ENCODE data around the gene CHTOP. TPM values are rescaled to one million over a fixed set of nuclear protein-coding genes. Genes with fewer than 3 reads are reported as not detected.

The CHTOP gene
- total and polyA plus RNA-seq, 2 of the 8 experiments (the other 6 are each of a cell fraction or from before 2014, with no cell fraction given): 84.6 to 104 TPM

GRCh38 chr1:153631047-153632022 lies 2.5 kb upstream of the CHTOP start:
- FAIRE-seq (no peak), DNase-seq (ENCODE audit: low read depth in 1 of 2, low spot score in 2 of 2) (no peak)
- ChIA-PET CTCF (ENCODE audit: partially characterized antibody) (interaction anchor here (0.6 to 10.2 kb wide), 5 partner anchors 15 to 121 kb away, joined by 3 to 115 read pairs (median 63); partner anchors contain the start of genes S100A14 and S100A6), POLR2A (ENCODE audit: partially characterized antibody) (interaction anchor here (0.7 to 15.6 kb wide), 8 partner anchors 12 to 359 kb away, joined by 3 to 261 read pairs (median 3); partner anchors contain the start of genes RPS27, S100A14 and S100A16)
- Histone ChIP-seq H3K27me3 (replicated peaks in 1 of 4; ENCODE audit: control insufficient read depth in 3 of 4, extremely low read depth in 1 of 4, insufficient read depth in 3 of 4, low read length in 3 of 4) (no peaks in the 10 kb centered on the region), H3K79me2 (ENCODE audit: control insufficient read depth in 1 of 2, insufficient read depth in 2 of 2, low read length in 2 of 2) (peaks cover 0 to 20% of the 10 kb centered on the region in 2 experiments; a peak in 3 of 4 replicates), H3K4ac (replicated peaks; ENCODE audit: insufficient read length, low read depth, low read length) (no peak overlapping the region), H2BK20ac (ENCODE audit: low read length) (no peak overlapping the region), H4K91ac (replicated peaks; ENCODE audit: insufficient read length, low read length) (no peak overlapping the region), H3K4me2 (ENCODE audit: insufficient read depth in 1 of 2, low read depth in 2 of 2, low read length in 2 of 2) (no peak overlapping the region), H3K79me1 (ENCODE audit: low read depth, low read length) (no peaks in the 10 kb centered on the region), H3K36me3 (ENCODE audit: control insufficient read depth in 2 of 4, insufficient read depth in 4 of 4, low read length in 3 of 4) (peaks cover 1 to 6% (median 4%) of the 10 kb centered on the region in 4 experiments; a peak in 7 of 8 replicates), H3K9ac (replicated peaks in 1 of 4; ENCODE audit: extremely low read depth in 1 of 4, low read depth in 3 of 4, low read length in 3 of 4) (no peak overlapping the region), H3K4me3 (ENCODE audit: extremely low read depth in 1 of 4, insufficient read depth in 2 of 4, low read depth in 3 of 4, low read length in 4 of 4) (no peak overlapping the region), H3K4me1 (replicated peaks in 1 of 4; ENCODE audit: control insufficient read depth in 3 of 4, insufficient read depth in 4 of 4, low read length in 3 of 4) (peaks cover 0 to 15% (median 10%) of the 10 kb centered on the region in 4 experiments; a peak in 6 of 7 replicates), H2AK5ac (ENCODE audit: low read depth, low read length) (no peak overlapping the region), H4K5ac (ENCODE audit: insufficient read length, low read depth, low read length) (no peak overlapping the region), H3K14ac (ENCODE audit: insufficient read length) (no peak overlapping the region), H3K18ac (ENCODE audit: extremely low read depth, low read length) (no peak overlapping the region), H2BK5ac (ENCODE audit: low read depth, low read length) (no peak overlapping the region), H2BK15ac (ENCODE audit: low read length) (0 out of 2 replicates have a peak overlapping the region, but pooled peaks have one; percentile 1), H2BK12ac (ENCODE audit: low read depth, low read length) (no peak overlapping the region), H3K23ac (ENCODE audit: insufficient read length) (no peak overlapping the region), H2AFZ (ENCODE audit: low read length) (no peak overlapping the region), H4K20me1 (replicated peaks in 1 of 2; ENCODE audit: control insufficient read depth in 1 of 2, insufficient read depth in 2 of 2, low read length in 2 of 2) (no peaks in the 10 kb centered on the region), H3K27ac (ENCODE audit: low read depth, low read length) (no peak overlapping the region), H4K8ac (ENCODE audit: extremely low read depth, insufficient read depth, low read length) (no peak overlapping the region), H3K23me2 (ENCODE audit: low read depth, low read length) (peaks cover 7% of the 10 kb centered on the region), H2BK120ac (replicated peaks; ENCODE audit: low read depth, low read length) (no peak overlapping the region), H3K9me3 (ENCODE audit: insufficient read depth in 2 of 2, low read depth in 1 of 2, low read length in 1 of 2) (no peaks in the 10 kb centered on the region), H3K56ac (replicated peaks; ENCODE audit: insufficient read length, low read depth, low read length) (no peak overlapping the region)
- WGBS, 2 experiments (ENCODE audit: extremely low coverage in 1 of 2, insufficient coverage in 1 of 2, insufficient read length in 1 of 2, insufficient replicate concordance in 2 of 2, low coverage in 1 of 2, low lambda C conversion rate in 2 of 2, missing lambda C conversion rate in 1 of 2): 95% methylated on average over 8 of the region's 10 CpGs; no CpG with 5 or more reads in 1 of the 2 experiments
- TF ChIP-seq TAF7 (optimal IDR thresholded peaks at IDR 0.05; ENCODE audit: borderline replicate concordance, low read depth, low read length): no peak
- TF ChIP-seq E2F6 (IDR thresholded peaks at IDR 0.05): no peak
- TF ChIP-seq PHF8 (conservative IDR thresholded peaks at IDR 0.05; ENCODE audit: low read depth, low read length): no peak
- no peak for TF ChIP-seq POU5F1 (IDR thresholded peaks at IDR 0.05; ENCODE audit: low read depth, low read length)
- no peak for TF ChIP-seq SUZ12 (IDR thresholded peaks at IDR 0.05; ENCODE audit: low read length)
- TF ChIP-seq CBX8 (IDR thresholded peaks at IDR 0.05; ENCODE audit: borderline replicate concordance, low read depth, low read length): no peak
- TF ChIP-seq ATF3 (IDR thresholded peaks at IDR 0.05; ENCODE audit: insufficient read depth, low read depth, low read length): no peak
- no peak for TF ChIP-seq BCL11A (IDR thresholded peaks at IDR 0.05; ENCODE audit: low read depth in 2 of 2, low read length in 2 of 2)
- TF ChIP-seq RAD21 (IDR thresholded peaks at IDR 0.05 in 1 of 2, conservative IDR thresholded peaks at IDR 0.05 in 1 of 2; ENCODE audit: low read depth in 2 of 2, low read length in 2 of 2): no peak
